SKM-1 (cell line): Measurements from ENCODE around the gene CAPN12.
A peak's percentile ranks its signal among the peaks of the same experiment; 100 is the strongest.

Experiments
- DNase-seq: peaks from one replicate; lab custom pipeline; 2025; ENCODE audit not compliant: unreplicated experiment; lab: John Stamatoyannopoulos, UW

The CAPN12 gene

DNA sequence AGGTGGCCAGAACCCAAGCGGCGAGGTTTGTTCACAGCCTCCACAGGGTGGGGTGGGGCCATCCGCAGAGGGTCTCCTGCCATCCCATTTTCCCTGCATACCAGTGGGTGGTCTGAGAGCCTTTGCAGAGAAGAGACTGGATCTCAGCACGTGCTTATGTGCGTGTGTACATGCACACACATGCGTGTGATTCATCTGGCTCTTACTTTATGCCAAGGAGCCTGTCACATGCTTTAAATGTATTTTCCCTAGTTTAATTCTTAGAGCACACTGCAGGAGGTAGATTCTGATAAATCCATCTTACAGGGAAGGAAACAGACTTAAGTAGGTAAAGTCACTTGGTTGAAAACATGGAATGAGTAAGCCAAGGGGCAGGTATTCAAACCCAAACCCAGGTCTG lies 47.1 kb downstream of the CAPN12 start:
- DNase-seq, result no peak

- DNase-seq, result no peak
Observed at GRCh38 chr19:38696729-38697055, 47.6 kb downstream of the CAPN12 start.

DNA sequence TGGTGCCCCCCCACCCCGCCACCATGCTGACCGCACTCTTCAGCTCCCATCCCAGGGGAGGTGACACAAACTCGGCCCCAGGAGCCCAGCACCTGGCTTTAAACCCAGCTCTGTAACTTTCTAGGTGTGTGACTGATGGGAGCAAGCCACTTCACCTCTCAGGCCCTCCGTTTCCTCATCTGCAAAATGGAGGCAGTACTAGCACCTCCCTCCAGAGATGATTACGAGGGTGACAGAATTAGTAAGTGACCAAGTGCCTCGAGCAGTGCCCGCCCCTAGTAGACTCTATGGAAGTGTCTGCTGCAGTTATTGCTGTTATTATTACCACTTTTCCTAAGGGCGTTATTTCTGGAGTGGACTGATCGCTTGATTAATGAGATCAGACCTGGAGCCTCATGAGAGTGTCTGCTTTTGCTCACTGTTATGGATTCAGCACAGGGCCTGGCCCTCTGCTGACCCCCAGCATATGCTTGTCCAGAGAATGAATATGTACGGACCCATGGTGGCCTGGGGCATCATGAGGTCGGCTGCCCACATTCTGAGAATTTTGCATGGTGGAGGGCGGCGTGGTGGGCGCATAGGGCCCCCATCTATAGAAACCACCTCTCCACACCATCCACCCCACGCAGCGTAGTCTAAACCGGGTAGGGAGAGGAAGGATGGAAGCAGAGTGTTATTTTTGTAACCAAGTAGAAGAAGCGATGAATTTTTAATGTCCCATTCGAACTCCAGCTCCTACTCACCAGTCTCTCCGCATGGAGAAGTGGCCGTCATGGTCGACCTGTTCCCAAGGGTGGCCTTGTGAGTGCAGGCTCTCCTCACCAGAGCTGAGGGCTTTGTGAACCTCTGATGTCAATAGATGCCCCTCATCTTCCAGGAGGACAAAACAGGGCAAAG lies 48.2 kb downstream of the CAPN12 start:
- DNase-seq, result no peak

DNA sequence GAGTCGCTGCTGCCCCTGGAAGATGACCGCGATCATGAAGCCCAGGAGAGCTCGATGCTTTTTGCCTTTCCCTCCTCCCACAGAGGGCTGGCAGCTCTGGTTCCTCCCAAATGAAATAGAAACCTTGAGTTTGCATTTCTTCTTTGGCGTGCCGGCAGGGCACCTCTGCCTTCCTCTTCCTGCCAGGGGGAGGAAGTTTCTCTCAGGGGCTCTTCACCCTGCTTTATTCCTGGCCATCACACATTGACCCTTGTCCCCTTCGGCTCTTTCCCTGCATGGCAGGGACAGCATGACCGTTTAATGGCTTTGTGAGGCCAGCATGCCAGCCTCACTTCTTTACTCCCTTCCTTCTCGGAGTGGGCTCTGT lies 49.0 kb downstream of the CAPN12 start:
- no peak for DNase-seq

DNA sequence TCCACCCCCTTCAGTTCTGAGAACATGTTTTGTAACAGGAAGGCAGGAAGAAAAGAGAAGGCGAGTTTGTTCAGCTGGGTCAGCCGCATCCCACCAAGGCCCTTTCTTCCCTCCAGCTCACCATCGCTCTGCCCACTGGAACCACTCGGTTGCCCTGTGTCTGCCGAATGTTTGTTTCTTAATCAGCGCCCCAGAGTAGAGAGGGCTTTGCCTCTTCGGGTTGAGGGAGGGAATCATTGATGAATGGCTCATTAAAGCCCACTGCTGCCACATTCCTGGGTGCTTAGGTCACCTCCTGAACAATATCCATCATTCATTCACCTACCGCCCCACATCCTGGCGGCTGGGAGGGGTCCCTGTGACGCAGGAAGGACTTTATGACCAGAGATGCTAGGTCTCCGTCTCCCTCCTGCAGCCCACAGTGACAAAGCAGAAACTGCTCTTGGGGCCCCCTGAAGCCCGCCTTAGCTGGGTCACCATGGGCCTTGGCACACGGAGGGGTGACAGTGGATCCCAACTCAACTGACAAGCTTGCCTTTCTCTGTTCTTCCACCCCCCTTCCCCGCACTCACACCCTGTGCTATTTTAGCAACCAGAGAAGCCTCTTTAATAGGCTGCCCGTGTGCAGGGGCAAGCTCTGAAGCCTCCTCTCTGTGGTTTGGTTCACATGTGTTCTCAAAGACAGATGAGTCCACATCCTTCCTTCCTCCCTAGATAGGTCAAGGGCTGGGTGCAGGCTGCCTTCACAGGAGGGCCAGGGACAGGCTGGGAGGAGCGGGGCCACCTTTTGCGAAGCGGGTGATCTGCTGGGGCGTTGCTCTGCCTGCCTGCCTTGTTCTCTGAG lies 50.7 kb downstream of the CAPN12 start:
- peak; percentile 54 for DNase-seq

- DNase-seq, result no peak
Observed at GRCh38 chr19:38692458-38693379, 51.6 kb downstream of the CAPN12 start.

DNA sequence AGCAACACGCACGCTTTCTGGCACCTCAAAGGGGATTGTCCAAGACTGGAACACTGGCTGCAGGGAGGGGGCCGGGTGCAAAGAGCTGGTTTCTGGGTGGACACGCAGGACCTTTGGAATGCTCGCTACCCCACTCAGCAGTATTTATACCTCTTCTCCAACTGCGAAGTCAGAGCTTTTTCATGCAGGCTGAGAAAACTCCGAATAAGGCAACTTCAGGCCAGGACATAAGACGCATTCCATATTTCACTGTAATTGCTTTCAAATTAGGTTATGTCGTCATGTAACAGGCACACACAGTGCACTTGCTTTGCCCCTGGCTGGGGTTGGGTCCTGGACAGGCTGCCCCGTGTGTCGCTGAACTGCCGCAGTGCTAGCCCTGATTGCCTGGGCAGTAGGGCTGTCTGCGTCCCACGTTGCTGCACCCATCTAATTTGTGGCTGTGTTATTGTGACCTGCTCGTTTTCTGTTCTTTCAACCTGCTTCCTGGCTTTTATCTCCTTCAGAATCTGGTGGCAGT lies 52.3 kb downstream of the CAPN12 start:
- no peak for DNase-seq

DNA sequence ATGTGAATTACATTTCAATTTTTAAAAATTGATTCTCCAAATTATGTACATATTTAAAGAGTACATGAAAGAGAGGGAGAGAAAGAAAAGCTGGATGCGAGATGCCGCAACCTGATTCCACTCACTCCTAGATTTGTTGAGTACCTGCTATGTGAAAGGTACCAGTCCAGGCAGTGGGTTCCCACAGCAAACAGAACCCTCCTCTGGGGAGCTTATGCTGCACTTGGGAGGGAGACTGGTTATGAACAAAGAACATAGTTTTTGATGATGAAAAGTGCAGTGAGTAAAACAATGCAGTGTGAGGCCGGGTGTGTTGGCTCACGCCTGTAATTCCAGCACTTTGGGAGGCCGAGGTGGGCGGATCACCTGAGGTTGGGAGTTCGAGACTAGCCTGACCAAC lies 53.4 kb downstream of the CAPN12 start:
- no peak for DNase-seq

GRCh38 chr19:38690146-38690545 lies 54.1 kb downstream of the CAPN12 start:
- DNase-seq, result no peak

DNA sequence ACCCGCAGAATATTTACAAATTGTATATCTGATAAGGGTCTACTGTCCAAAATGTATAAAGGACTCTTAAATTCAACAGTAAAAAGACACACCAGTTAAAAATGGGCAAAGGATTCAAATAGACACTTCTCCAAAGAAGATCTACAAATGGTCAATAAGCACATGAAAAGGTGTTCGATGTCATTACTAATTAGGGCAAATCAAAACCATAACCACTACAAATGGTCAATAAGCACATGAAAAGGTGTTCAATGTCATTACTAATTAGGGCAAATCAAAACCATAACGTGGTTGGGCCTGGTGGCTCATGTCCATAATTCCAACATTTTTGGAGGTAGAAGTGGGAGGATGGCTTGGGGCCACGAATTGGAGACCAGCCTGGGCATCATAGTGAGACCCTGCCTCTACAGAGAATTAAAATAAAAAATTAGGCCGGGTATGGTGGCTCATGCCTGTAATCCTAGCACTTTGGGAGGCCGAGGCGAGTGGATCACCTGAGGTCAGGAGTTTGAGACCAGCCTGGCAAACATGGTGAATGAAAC lies 56.4 kb downstream of the CAPN12 start:
- DNase-seq, result no peak

DNA sequence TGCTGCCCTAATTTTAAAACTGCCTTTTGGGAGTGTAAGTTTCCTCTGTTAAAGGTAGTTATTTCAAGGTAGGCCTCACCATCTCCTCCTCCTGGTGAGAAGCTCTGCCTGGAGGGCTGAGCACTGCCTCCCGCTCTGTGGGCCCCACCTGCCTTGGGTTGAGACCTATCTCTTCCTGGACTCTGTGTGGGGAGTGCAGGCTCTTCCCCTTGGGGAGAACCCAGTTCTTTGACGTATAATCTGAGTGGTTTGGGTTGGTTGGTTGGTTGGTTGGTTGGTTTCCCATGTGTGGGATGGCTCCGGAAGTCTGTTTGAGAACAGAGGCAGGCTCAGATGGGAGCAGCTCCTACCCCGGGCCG lies 57.8 kb downstream of the CAPN12 start:
- DNase-seq, result no peak

DNA sequence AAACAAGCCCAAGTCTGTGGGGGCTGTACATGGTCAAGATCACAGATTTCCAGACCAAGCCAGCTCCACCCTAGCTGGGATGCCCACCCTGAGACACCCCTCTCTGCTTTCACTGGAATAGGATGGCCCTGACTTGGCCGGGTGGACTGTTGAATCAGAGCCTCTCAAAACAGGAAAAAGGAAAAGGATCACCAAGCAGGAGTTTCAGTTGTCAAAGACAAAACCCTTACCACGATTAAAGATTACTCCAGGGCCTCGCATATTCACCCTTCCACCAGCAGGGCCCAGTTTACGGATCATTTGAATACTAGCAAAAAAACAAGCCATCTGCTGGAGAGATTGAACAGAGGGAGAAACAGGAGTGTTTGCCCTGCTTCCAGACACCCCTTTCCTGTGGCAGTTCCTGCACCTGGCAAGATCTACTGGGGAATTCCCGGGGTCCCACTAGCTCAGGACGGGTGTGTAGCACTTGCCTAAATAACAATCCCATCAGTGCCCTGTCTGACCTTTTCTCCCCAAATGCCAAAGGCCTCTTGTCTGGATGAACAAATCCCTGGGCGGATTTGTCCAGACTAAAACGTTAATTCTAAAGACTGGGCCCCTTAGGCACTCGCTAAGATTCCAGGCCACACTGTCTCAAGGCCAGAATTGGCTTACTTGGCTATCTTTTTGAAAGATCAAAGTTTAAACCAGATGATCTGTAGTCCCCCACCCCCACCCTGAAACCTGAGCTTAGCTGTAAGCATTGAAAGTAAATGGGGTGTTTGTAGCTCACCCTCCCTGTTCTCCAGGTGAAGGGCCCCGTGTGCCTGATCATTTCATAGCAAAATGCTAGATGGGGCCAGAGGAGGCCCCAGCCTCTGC lies 58.4 kb downstream of the CAPN12 start:
- DNase-seq, result no peak

- DNase-seq, result no peak
Observed at GRCh38 chr19:38684862-38685665, 59.2 kb downstream of the CAPN12 start.

- DNase-seq, result peak; percentile 55
Observed at GRCh38 chr19:38684078-38684861, 60.0 kb downstream of the CAPN12 start.

GRCh38 chr19:38683393-38684077 lies 60.7 kb downstream of the CAPN12 start:
- no peak for DNase-seq

- no peak for DNase-seq
Observed at GRCh38 chr19:38682872-38683392, 61.3 kb downstream of the CAPN12 start.

- DNase-seq, result no peak
Observed at GRCh38 chr19:38682195-38682867, 61.9 kb downstream of the CAPN12 start.
